BJ (cell line): ENCODE data around the gene COQ3. TPM values are rescaled to one million over a fixed set of nuclear protein-coding genes. Genes with fewer than 3 reads are reported as not detected.

Experiments
- CTCF ChIA-PET: fragments of 350-600 bp; formaldehyde crosslinking; extraction: SDS; loops from one replicate; lab custom pipeline; 2021; ENCODE audit warnings: antibody characterized with exemption, inconsistent platforms; lab: Yijun Ruan, JAX
- POLR2A ChIA-PET: fragments of 300-600 bp; sonication (Branson Sonifier 250); formaldehyde crosslinking; extraction: SDS; loops from one replicate; lab custom pipeline; 2021; ENCODE audit warnings: antibody characterized with exemption; lab: Charles Lee
- DNase-seq: peaks from one replicate; pipeline ENCODE4 v3.0.0-alpha.2; 2011; ENCODE audit warnings: low read depth
- H3K27me3 ChIP-seq: 2 replicates; pipeline ENCODE4 v1.6.0; 2011; ENCODE audit warnings: low read length; ENCODE audit not compliant: control insufficient read depth, insufficient read depth
- H3K36me3 ChIP-seq: 2 replicates; pipeline ENCODE4 v1.5.1; 2011; ENCODE audit warnings: low read length; ENCODE audit not compliant: control insufficient read depth, insufficient read depth
- H3K4me3 ChIP-seq: 2 replicates; pipeline ENCODE4 v1.5.1; 2011; ENCODE audit warnings: low read depth, mild to moderate bottlenecking, control low read depth, low read length
- polyA plus RNA-seq: library from polyadenylated mRNA; depleted of rRNA; stranded (reverse); fragments of >200 nt; gene quantifications from 2 replicates; pipeline ENCODE4 v1.2.3, GENCODE V29; 2011
- TF ChIP-seq, protein P1 (sequence below): IDR thresholded peaks from 2 replicates; pipeline ENCODE4 v1.5.1; 2011; ENCODE audit warnings: low read depth, mild to moderate bottlenecking, control low read depth, inconsistent platforms, low read length, moderate library complexity; ENCODE audit not compliant: insufficient read depth

Gene COQ3
- polyA plus RNA-seq, 1 experiment: 3.3 TPM

GRCh38 chr6:99409672-99410071 is 15.7 kb upstream of the COQ3 start:
- no peak for DNase-seq
- TF ChIP-seq, protein P1, sequence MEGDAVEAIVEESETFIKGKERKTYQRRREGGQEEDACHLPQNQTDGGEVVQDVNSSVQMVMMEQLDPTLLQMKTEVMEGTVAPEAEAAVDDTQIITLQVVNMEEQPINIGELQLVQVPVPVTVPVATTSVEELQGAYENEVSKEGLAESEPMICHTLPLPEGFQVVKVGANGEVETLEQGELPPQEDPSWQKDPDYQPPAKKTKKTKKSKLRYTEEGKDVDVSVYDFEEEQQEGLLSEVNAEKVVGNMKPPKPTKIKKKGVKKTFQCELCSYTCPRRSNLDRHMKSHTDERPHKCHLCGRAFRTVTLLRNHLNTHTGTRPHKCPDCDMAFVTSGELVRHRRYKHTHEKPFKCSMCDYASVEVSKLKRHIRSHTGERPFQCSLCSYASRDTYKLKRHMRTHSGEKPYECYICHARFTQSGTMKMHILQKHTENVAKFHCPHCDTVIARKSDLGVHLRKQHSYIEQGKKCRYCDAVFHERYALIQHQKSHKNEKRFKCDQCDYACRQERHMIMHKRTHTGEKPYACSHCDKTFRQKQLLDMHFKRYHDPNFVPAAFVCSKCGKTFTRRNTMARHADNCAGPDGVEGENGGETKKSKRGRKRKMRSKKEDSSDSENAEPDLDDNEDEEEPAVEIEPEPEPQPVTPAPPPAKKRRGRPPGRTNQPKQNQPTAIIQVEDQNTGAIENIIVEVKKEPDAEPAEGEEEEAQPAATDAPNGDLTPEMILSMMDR: no peak
- Histone ChIP-seq H3K27me3 (no peaks in the 10 kb centered on the region), H3K36me3 (peaks cover 12% of the 10 kb centered on the region), H3K4me3 (no peak overlapping the region)
- ChIA-PET CTCF (interaction anchor here (1.5 kb wide), 1 partner anchor 9 kb away, joined by 4 read pairs; no protein-coding TSS in a partner anchor), POLR2A (no interaction called here)

GRCh38 chr6:99407076-99407475 is 13.1 kb upstream of the COQ3 start:
- no peak overlapping the region for H3K4me3 ChIP-seq
- ChIA-PET POLR2A (no interaction called here), CTCF (interaction anchor here (0.6 kb wide), 1 partner anchor 11 kb away, joined by 3 read pairs; no protein-coding TSS in a partner anchor)
- no peak for DNase-seq
- H3K36me3 ChIP-seq: peaks cover 13% of the 10 kb centered on the region
- TF ChIP-seq, protein P1: no peak
- no peaks in the 10 kb centered on the region for H3K27me3 ChIP-seq

DNA sequence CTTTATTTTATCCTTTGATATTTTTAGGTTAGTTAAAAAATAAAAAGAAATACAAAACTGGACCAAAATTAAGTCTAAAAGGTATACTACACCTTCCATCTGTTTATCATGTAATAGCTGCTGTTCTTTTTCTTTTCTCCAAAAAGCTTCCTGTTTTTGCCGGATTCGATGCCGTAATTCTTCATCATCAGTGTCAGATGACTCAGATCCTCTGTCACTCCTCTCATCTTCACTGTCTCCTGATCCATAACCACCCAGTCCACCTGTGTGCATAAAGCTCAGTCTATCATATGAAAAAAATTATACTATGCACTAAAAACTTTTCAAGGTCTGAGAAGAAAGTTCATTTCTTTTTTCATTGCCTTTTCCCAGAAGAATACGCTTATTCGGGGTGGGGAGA is 8.5 kb upstream of the COQ3 start:
- CTCF ChIA-PET: interaction anchor here (0.9 kb wide), 1 partner anchor 24 kb away, joined by 3 read pairs; no protein-coding TSS in a partner anchor
- peaks cover 11% of the 10 kb centered on the region for H3K36me3 ChIP-seq
- POLR2A ChIA-PET: interaction anchor here (0.5 kb wide), 1 partner anchor 10 kb away, joined by 7 read pairs; no protein-coding TSS in a partner anchor
- H3K4me3 ChIP-seq: no peak overlapping the region
- TF ChIP-seq, protein P1: no peak
- DNase-seq: no peak
- no peaks in the 10 kb centered on the region for H3K27me3 ChIP-seq

- TF ChIP-seq, protein P1: no peak
- Histone ChIP-seq H3K27me3 (no peaks in the 10 kb centered on the region), H3K36me3 (peaks cover 3% of the 10 kb centered on the region; the same call in 1 of the 2 replicates), H3K4me3 (no peak overlapping the region)
- DNase-seq: no peak
- POLR2A ChIA-PET: no interaction called here
- CTCF ChIA-PET: interaction anchor here (1.0 kb wide), 1 partner anchor 10 kb away, joined by 3 read pairs; no protein-coding TSS in a partner anchor
Observed at GRCh38 chr6:99397287-99397686, 3.3 kb upstream of the COQ3 start.

- POLR2A ChIA-PET: interaction anchor here (0.6 to 0.7 kb wide), 3 partner anchors 10 to 32 kb away, joined by 3 to 4 read pairs (median 3); no protein-coding TSS in a partner anchor
- Histone ChIP-seq H3K4me3 (peak overlapping the region; percentile 64), H3K36me3 (no peaks in the 10 kb centered on the region), H3K27me3 (no peaks in the 10 kb centered on the region)
- TF ChIP-seq, protein P1: no peak
- CTCF ChIA-PET: interaction anchor here (0.8 to 1.8 kb wide), 3 partner anchors 12 to 59 kb away, joined by 3 to 4 read pairs (median 3); no protein-coding TSS in a partner anchor
- no peak for DNase-seq
Observed at GRCh38 chr6:99393366-99393697, 663 bp downstream of the COQ3 start.
